Progenitor cell of endocrine pancreas (in vitro differentiated cells): ENCODE measurements around the gene RASGRF2. TPM values are rescaled to one million over a fixed set of nuclear protein-coding genes. Genes with fewer than 3 reads are reported as not detected.
"Not testable (repeated sequence)": the region's sequence is repeated elsewhere in the genome, so short reads cannot be mapped to it uniquely, and the experiment has no call there.

Experiments
- DNase-seq: peaks from one replicate; pipeline ENCODE4 v3.0.0; 2021; ENCODE audit warnings: low spot score; ENCODE audit not compliant: unreplicated experiment
- H3K27ac Mint-ChIP-seq: 2 replicates; pipeline ENCODE4 v1.8.0; 2021; ENCODE audit warnings: mild to moderate bottlenecking, moderate library complexity, mixed read lengths
- H3K27me3 Mint-ChIP-seq: 2 replicates; pipeline ENCODE4 v1.8.0; 2021; ENCODE audit warnings: mixed read lengths
- H3K36me3 Mint-ChIP-seq: 2 replicates; pipeline ENCODE4 v1.8.0; 2022; ENCODE audit warnings: mixed read lengths; ENCODE audit not compliant: insufficient read depth
- H3K4me1 Mint-ChIP-seq: 2 replicates; pipeline ENCODE4 v1.8.0; 2021; ENCODE audit warnings: low read depth, mixed read lengths
- H3K4me3 Mint-ChIP-seq: 2 replicates; pipeline ENCODE4 v1.8.0; 2021; ENCODE audit warnings: low read depth, mild to moderate bottlenecking, moderate library complexity, mixed read lengths
- H3K9me3 Mint-ChIP-seq: 2 replicates; pipeline ENCODE4 v1.8.0; 2021; ENCODE audit warnings: low read depth, mixed read lengths
- total RNA-seq: library from RNA; stranded (reverse); gene quantifications from 2 replicates; pipeline ENCODE4 v1.2.1, GENCODE V29; 2021
- TF ChIP-seq, protein P1 (sequence below): fragments of 200-600 bp; sonication (generic); IDR thresholded peaks from one replicate; pipeline ENCODE4 v1.5.0; 2021; ENCODE audit warnings: antibody characterized with exemption, mild to moderate bottlenecking; ENCODE audit not compliant: unreplicated experiment

Gene RASGRF2
- total RNA-seq, 1 donor from 2014 or later = 0.62 TPM

DNA sequence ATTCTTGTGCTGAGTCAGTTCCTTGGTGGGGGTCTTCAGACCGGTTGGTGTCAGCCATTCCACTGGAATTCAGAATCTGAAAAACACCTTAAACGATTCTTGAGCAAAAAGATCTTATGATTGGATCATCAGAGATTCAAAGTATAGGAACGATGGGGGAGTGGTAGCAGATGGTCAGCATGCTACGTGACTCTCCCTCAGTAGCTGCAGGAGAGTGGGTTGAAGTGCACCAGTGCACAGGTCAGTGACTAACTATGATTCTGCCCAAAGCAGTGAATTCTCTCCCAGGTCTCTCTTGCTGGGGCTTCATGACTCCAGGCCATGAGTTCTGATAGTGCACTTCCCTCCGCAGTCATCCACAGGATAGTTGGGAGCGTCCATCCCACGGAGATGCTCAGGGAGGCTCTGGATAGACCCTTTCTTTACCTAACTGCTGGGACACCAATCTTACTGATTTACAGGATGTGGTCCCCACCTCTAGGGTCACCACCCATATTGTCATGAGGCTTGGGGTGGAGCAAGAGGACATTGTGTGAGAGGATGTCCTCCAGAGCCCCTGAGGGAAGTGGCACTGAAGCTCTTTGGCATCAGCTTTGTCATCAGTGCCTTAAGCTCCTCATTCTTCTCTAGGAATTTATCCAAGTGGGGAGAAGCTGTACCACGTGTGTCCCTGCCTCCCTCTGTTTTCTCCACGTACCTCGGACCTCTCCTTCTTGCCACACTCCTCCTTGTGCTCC lies 62.0 kb downstream of the RASGRF2 start:
- H3K27me3 Mint-ChIP-seq = peaks cover 3% of the 10 kb centered on the region
- H3K4me1 Mint-ChIP-seq = no peaks in the 10 kb centered on the region
- DNase-seq = no peak
- no peaks in the 10 kb centered on the region for H3K36me3 Mint-ChIP-seq
- H3K27ac Mint-ChIP-seq = no peak overlapping the region
- TF ChIP-seq, protein P1, sequence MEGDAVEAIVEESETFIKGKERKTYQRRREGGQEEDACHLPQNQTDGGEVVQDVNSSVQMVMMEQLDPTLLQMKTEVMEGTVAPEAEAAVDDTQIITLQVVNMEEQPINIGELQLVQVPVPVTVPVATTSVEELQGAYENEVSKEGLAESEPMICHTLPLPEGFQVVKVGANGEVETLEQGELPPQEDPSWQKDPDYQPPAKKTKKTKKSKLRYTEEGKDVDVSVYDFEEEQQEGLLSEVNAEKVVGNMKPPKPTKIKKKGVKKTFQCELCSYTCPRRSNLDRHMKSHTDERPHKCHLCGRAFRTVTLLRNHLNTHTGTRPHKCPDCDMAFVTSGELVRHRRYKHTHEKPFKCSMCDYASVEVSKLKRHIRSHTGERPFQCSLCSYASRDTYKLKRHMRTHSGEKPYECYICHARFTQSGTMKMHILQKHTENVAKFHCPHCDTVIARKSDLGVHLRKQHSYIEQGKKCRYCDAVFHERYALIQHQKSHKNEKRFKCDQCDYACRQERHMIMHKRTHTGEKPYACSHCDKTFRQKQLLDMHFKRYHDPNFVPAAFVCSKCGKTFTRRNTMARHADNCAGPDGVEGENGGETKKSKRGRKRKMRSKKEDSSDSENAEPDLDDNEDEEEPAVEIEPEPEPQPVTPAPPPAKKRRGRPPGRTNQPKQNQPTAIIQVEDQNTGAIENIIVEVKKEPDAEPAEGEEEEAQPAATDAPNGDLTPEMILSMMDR = no peak
- H3K9me3 Mint-ChIP-seq = no peaks in the 10 kb centered on the region
- H3K4me3 Mint-ChIP-seq = no peak overlapping the region

DNA sequence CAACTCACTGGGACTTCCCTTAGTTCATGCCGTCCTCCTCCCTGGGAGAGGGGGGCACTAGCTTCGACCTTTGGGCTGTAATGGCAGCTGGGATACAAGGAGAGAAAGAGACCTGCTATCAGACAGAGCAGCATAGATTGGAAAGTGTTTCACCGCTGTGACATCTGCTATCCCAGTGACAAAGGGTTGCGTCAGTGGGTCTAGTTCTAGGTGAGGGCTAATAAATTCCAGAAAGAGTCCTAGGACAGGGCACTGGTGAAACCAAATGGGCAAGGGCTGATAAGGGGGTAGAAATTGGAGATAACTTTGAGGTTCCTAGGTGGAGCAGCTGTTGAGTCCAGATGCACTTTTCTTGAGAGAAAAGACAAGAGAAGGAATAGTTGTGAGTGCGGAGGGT lies 62.5 kb downstream of the RASGRF2 start:
- Mint-ChIP-seq H3K4me3 (no peak overlapping the region), H3K4me1 (no peaks in the 10 kb centered on the region), H3K9me3 (no peaks in the 10 kb centered on the region), H3K36me3 (no peaks in the 10 kb centered on the region), H3K27me3 (peaks cover 3% of the 10 kb centered on the region), H3K27ac (no peak overlapping the region)
- no peak for DNase-seq
- TF ChIP-seq, protein P1 = no peak

- H3K9me3 Mint-ChIP-seq = no peaks in the 10 kb centered on the region
- H3K4me3 Mint-ChIP-seq = no peak overlapping the region
- TF ChIP-seq, protein P1 = no peak
- no peaks in the 10 kb centered on the region for H3K36me3 Mint-ChIP-seq
- DNase-seq = no peak
- peaks cover 3% of the 10 kb centered on the region for H3K27me3 Mint-ChIP-seq
- no peaks in the 10 kb centered on the region for H3K4me1 Mint-ChIP-seq
- H3K27ac Mint-ChIP-seq = no peak overlapping the region
Observed at GRCh38 chr5:81023261-81023970, 63.3 kb downstream of the RASGRF2 start.

DNA sequence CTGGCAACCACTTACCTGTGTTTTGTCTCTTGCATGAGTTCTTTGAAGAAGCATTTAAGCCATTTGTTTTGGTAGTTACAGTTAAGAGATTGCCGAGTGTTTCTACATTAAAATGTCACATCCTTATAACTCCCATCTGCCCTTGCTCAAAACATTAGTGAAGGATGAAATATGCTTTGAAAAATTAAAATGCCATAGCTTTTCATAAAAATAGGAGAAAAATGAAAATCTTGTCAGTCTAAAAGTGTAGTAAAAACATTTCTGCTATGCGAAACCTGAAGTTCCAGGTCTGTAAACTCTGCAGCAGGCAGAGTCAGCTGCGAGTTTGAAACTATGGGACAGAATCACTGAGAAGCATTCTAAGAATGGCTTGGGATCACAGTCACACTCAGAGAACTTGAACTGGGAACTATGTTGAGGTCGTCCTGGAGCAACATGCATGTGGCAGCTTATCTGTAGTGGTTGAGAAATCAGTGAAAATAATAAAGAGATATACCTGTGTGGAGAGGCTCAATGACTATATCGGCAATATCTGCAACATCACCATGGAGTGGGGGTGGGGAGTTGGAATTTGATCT lies 67.4 kb downstream of the RASGRF2 start:
- H3K9me3 Mint-ChIP-seq = peaks cover 9% of the 10 kb centered on the region
- no peak for DNase-seq
- H3K4me1 Mint-ChIP-seq = no peaks in the 10 kb centered on the region
- no peaks in the 10 kb centered on the region for H3K27me3 Mint-ChIP-seq
- no peaks in the 10 kb centered on the region for H3K36me3 Mint-ChIP-seq
- TF ChIP-seq, protein P1 = no peak
- no peak overlapping the region for H3K27ac Mint-ChIP-seq
- H3K4me3 Mint-ChIP-seq = no peak overlapping the region

- not testable (repeated sequence) for H3K36me3 Mint-ChIP-seq, H3K27me3 Mint-ChIP-seq, H3K4me1 Mint-ChIP-seq, H3K27ac Mint-ChIP-seq, H3K9me3 Mint-ChIP-seq, H3K4me3 Mint-ChIP-seq, DNase-seq
Observed at GRCh38 chr5:81028888-81029287, 68.7 kb downstream of the RASGRF2 start.

DNA sequence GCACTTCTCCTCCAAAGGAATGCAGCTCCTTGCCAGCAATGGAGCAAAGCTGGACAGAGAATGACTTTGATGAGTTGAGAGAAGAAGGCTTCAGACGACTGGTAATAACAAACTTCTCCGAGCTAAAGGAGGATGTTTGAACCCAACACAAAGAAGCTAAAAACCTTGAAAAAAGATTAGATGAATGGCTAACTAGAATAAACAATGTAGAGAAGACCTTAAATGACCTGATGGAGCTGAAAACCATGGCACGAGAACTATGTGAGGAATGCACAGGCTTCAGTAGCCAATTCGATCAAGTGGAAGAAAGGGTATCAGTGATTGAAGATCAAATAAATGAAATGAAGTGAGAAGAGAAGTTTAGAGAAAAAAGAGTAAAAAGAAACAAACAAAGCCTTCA lies 69.6 kb downstream of the RASGRF2 start:
- not testable (repeated sequence) for H3K36me3 Mint-ChIP-seq, H3K27ac Mint-ChIP-seq, H3K4me3 Mint-ChIP-seq, H3K4me1 Mint-ChIP-seq, H3K27me3 Mint-ChIP-seq, DNase-seq, H3K9me3 Mint-ChIP-seq

DNA sequence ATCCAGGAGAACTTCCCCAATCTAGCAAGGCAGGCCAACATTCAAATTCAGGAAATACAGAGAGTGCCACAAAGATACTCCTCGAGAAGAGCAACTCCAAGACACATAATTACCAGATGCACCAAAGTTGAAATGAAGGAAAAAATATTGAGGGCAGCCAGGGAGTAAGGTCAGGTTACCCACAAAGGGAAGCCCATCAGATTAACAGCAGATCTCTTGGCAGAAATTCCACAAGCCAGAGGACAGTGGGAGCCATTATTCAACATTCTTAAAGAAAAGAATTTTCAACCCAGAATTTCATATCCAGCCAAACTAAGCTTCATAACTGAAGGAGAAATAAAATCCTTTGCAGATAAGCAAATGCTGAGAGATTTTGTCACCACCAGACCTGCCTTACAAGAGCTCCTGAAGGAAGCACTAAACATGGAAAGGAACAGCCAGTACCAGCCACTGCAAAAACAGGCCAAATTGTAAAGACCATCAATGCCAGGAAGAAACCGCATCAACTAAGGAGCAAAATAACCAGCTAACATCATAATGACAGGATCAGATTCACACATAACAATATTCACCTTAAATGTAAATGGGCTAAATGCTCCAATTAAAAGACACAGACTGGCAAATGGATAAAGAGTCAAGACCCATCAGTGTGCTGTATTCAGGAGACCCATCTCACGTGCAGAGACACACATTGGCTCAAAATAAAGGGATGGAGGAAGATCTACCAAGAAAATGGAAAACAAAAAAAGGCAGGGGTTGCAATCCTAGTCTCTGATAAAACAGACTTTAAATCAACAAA lies 70.3 kb downstream of the RASGRF2 start:
- not testable (repeated sequence) for H3K36me3 Mint-ChIP-seq, DNase-seq, H3K27ac Mint-ChIP-seq, H3K4me3 Mint-ChIP-seq, H3K9me3 Mint-ChIP-seq, H3K27me3 Mint-ChIP-seq, H3K4me1 Mint-ChIP-seq
